ENCODE results near the gene PLXDC2. TPM values are rescaled to one million over a fixed set of nuclear protein-coding genes. Genes with fewer than 3 reads are reported as not detected.

Gene PLXDC2
- total and polyA plus RNA-seq, 10 of the 15 experiments (the other 5 are each of a cell fraction or from before 2014, with no cell fraction given) = 0.05 to 1.8 (median 0.14) TPM; not detected in 2

DNA sequence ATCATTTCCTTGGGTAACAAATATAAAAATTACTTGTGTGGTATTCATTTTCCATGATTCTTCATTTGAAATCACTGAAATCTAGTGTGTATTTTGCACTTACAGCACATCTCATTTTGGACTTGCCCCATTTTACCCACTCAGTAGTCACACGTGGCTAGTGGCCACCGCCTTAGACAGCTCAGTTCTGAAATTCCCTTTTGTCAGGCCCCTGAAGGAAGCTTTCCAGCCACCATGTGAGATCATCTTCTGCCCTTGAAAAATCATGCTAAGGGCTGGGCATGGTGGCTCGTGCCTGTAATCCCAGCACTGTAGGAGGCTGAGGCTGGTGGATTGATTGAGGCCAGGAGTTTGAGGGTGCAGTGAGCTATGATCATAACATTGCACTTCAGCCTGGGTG, 79.3 kb downstream of the PLXDC2 start:
- no peak for FAIRE-seq
- intact Hi-C loops (cut with micrococcal nuclease; ENCODE audit: unreplicated experiment) = no loop called here
- Histone ChIP-seq H3K4me1 (ENCODE audit: control insufficient read depth, insufficient read depth, low read length) (no peaks in the 10 kb centered on the region), H3K4me2 (ENCODE audit: control insufficient read depth, insufficient read depth) (no peak overlapping the region), H3K79me2 (ENCODE audit: control insufficient read depth, insufficient read depth, low read length) (no peaks in the 10 kb centered on the region), H3K27ac (ENCODE audit: control insufficient read depth, insufficient read depth) (no peak overlapping the region), H4K20me1 (ENCODE audit: control insufficient read depth, insufficient read depth) (no peaks in the 10 kb centered on the region), H3K36me3 (ENCODE audit: control insufficient read depth in 2 of 2, insufficient read depth in 2 of 2, low read length in 1 of 2) (no peaks in the 10 kb centered on the region), H3K4me3 (no peak overlapping the region), H2AFZ (ENCODE audit: control insufficient read depth, low read depth, low read length) (no peak overlapping the region), H3K9ac (ENCODE audit: control insufficient read depth, insufficient read depth, low read length) (no peak overlapping the region), H3K9me3 (replicated peaks; ENCODE audit: control insufficient read depth, insufficient read depth, low read length) (no peaks in the 10 kb centered on the region; the same call in 2 of the 3 replicates), H3K27me3 (replicated peaks in 1 of 2; ENCODE audit: control insufficient read depth in 2 of 2, insufficient read depth in 2 of 2, low read length in 1 of 2) (no peaks in the 10 kb centered on the region)
- TF ChIP-seq CEBPB (IDR thresholded peaks at IDR 0.05; ENCODE audit: borderline replicate concordance in 1 of 2, low read depth in 2 of 2, low read length in 2 of 2) = no peak
- no peak for TF ChIP-seq RB1 (IDR thresholded peaks at IDR 0.05; ENCODE audit: borderline replicate concordance)
- TF ChIP-seq, protein P1, sequence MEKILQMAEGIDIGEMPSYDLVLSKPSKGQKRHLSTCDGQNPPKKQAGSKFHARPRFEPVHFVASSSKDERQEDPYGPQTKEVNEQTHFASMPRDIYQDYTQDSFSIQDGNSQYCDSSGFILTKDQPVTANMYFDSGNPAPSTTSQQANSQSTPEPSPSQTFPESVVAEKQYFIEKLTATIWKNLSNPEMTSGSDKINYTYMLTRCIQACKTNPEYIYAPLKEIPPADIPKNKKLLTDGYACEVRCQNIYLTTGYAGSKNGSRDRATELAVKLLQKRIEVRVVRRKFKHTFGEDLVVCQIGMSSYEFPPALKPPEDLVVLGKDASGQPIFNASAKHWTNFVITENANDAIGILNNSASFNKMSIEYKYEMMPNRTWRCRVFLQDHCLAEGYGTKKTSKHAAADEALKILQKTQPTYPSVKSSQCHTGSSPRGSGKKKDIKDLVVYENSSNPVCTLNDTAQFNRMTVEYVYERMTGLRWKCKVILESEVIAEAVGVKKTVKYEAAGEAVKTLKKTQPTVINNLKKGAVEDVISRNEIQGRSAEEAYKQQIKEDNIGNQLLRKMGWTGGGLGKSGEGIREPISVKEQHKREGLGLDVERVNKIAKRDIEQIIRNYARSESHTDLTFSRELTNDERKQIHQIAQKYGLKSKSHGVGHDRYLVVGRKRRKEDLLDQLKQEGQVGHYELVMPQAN (conservative IDR thresholded peaks at IDR 0.05) = no peak
- no peak for TF ChIP-seq ETV6 (conservative IDR thresholded peaks at IDR 0.05 in 1 of 2, IDR thresholded peaks at IDR 0.05 in 1 of 2; ENCODE audit: borderline replicate concordance in 1 of 2, low read depth in 1 of 2)
- TF ChIP-seq MEF2A (IDR thresholded peaks at IDR 0.05; ENCODE audit: insufficient read depth, low read depth, low read length) = no peak
- no peak for TF ChIP-seq NFIC (IDR thresholded peaks at IDR 0.05; ENCODE audit: low read depth, low read length)
- no peak for TF ChIP-seq HDAC6 (IDR thresholded peaks at IDR 0.05; ENCODE audit: unreplicated experiment)
- TF ChIP-seq MYC (IDR thresholded peaks at IDR 0.05; ENCODE audit: insufficient read depth, insufficient read length, insufficient replicate concordance, low read length, severe bottlenecking) = no peak
- TF ChIP-seq ZSCAN29 (IDR thresholded peaks at IDR 0.05) = no peak
- TF ChIP-seq, protein P2, sequence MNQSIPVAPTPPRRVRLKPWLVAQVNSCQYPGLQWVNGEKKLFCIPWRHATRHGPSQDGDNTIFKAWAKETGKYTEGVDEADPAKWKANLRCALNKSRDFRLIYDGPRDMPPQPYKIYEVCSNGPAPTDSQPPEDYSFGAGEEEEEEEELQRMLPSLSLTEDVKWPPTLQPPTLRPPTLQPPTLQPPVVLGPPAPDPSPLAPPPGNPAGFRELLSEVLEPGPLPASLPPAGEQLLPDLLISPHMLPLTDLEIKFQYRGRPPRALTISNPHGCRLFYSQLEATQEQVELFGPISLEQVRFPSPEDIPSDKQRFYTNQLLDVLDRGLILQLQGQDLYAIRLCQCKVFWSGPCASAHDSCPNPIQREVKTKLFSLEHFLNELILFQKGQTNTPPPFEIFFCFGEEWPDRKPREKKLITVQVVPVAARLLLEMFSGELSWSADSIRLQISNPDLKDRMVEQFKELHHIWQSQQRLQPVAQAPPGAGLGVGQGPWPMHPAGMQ (IDR thresholded peaks at IDR 0.05; ENCODE audit: borderline replicate concordance) = no peak
- TF ChIP-seq KLF5 (IDR thresholded peaks at IDR 0.05; ENCODE audit: partially characterized antibody) = no peak
- in situ Hi-C loops (cut with MboI) = no loop called here
- ChIA-PET RAD21 (ENCODE audit: unreplicated experiment) (no interaction called here), POLR2A (no interaction called here), SMC1A (ENCODE audit: uncharacterized antibody, unreplicated experiment) (interaction anchor here (1.0 to 1.2 kb wide), 2 partner anchors 52 to 108 kb away, joined by 3 read pairs; no protein-coding TSS in a partner anchor), CTCF (no interaction called here)
- ATAC-seq = no peak
- no TSS peak for BruUV-seq (replicated peaks)
- DNase-seq (ENCODE audit: low read depth, low spot score) = no peak
- WGBS (ENCODE audit: insufficient coverage, insufficient replicate concordance, low lambda C conversion rate, missing lambda C conversion rate) = 12% methylated on average over 3 of the region's 3 CpGs
